ENCODE measurements around the gene NTN4. TPM values are rescaled to one million over a fixed set of nuclear protein-coding genes. Genes with fewer than 3 reads are reported as not detected.

NTN4 gene
- total and polyA plus RNA-seq, 12 donors = 17.9 to 105 (median 64.5) TPM

- Histone ChIP-seq H3K9me3 (peaks cover 0 to 8% (median 0%) of the 10 kb centered on the region in 11 donors), H3K27me3 (no peaks in the 10 kb centered on the region), H3K4me1 (peaks cover 5 to 55% (median 24%) of the 10 kb centered on the region in 9 donors), H3K36me3 (peaks cover 0 to 23% (median 0%) of the 10 kb centered on the region in 9 donors), H3K27ac (peak overlapping the region in 4 of 10 donors; percentile 3 to 94 (median 38)), H3K4me3 (no peak overlapping the region)
- WGBS, 2 donors = 86 to 90% methylated on average over 7 of the region's 7 CpGs
- intact Hi-C loops (cut with DNase I) = loop anchor here in 1 of 10 donors (5.0 to 10.0 kb wide), 2 partner anchors 61 to 107 kb away; partner anchors contain the start of gene NTN4
- ATAC-seq (no peak), DNase-seq (no peak)
- no peak for TF ChIP-seq CTCF (IDR thresholded peaks at IDR 0.05)
Measured at GRCh38 chr12:95731519-95731958, 59.0 kb downstream of the NTN4 start.

GRCh38 chr12:95730457-95730856 is 60.1 kb downstream of the NTN4 start:
- ATAC-seq = no peak
- 28 to 48% methylated on average over 1 of the region's 1 CpG for WGBS, 2 donors
- TF ChIP-seq CTCF (IDR thresholded peaks at IDR 0.05) = no peak
- no peak overlapping the region for H3K4me3 ChIP-seq
- peaks cover 0 to 23% (median 0%) of the 10 kb centered on the region in 9 donors for H3K36me3 ChIP-seq
- H3K4me1 ChIP-seq = peaks cover 0 to 44% (median 22%) of the 10 kb centered on the region in 9 donors
- no peaks in the 10 kb centered on the region for H3K27me3 ChIP-seq
- peaks cover 0 to 11% (median 0%) of the 10 kb centered on the region in 11 donors for H3K9me3 ChIP-seq
- DNase-seq = no peak
- intact Hi-C loops (cut with DNase I) = loop anchor here in 1 of 10 donors (5.0 to 10.0 kb wide), 2 partner anchors 62 to 106 kb away; partner anchors contain the start of gene NTN4
- H3K27ac ChIP-seq = peak overlapping the region in 5 of 10 donors; percentile 2 to 94 (median 12)

GRCh38 chr12:95726903-95727302 is 63.7 kb downstream of the NTN4 start:
- Histone ChIP-seq H3K36me3 (peaks cover 0 to 23% (median 0%) of the 10 kb centered on the region in 9 donors), H3K4me3 (no peak overlapping the region), H3K9me3 (peaks cover 0 to 11% (median 0%) of the 10 kb centered on the region in 11 donors), H3K27me3 (no peaks in the 10 kb centered on the region), H3K27ac (no peak overlapping the region), H3K4me1 (peaks cover 3 to 25% (median 12%) of the 10 kb centered on the region in 9 donors)
- DNase-seq (no peak), ATAC-seq (no peak)
- 98 to 99% methylated on average over 2 of the region's 2 CpGs for WGBS, 2 donors
- no peak for TF ChIP-seq CTCF (IDR thresholded peaks at IDR 0.05)
- intact Hi-C loops (cut with DNase I) = no loop called here

GRCh38 chr12:95724767-95725166 is 65.8 kb downstream of the NTN4 start:
- peaks cover 0 to 23% (median 0%) of the 10 kb centered on the region in 9 donors for H3K36me3 ChIP-seq
- no peak for ATAC-seq
- no peak for DNase-seq

More at GRCh38 chr12:95724767-95725166, 65.8 kb downstream of the NTN4 start:
- Histone ChIP-seq H3K27ac (peak overlapping the region in 1 of 10 donors; percentile 14), H3K27me3 (no peaks in the 10 kb centered on the region), H3K4me3 (no peak overlapping the region), H3K9me3 (peaks cover 0 to 11% (median 0%) of the 10 kb centered on the region in 11 donors), H3K4me1 (peaks cover 0 to 18% (median 2%) of the 10 kb centered on the region in 9 donors)
- intact Hi-C loops (cut with DNase I) = no loop called here
- TF ChIP-seq CTCF (IDR thresholded peaks at IDR 0.05) = no peak
- 70 to 92% methylated on average over 1 of the region's 1 CpG for WGBS, 2 donors
